Measurements from ENCODE around the gene RIN2. TPM values are rescaled to one million over a fixed set of nuclear protein-coding genes. Genes with fewer than 3 reads are reported as not detected.

The RIN2 gene
- total RNA-seq, 2 experiments from 2014 or later: 0.17 to 0.33 TPM

DNA sequence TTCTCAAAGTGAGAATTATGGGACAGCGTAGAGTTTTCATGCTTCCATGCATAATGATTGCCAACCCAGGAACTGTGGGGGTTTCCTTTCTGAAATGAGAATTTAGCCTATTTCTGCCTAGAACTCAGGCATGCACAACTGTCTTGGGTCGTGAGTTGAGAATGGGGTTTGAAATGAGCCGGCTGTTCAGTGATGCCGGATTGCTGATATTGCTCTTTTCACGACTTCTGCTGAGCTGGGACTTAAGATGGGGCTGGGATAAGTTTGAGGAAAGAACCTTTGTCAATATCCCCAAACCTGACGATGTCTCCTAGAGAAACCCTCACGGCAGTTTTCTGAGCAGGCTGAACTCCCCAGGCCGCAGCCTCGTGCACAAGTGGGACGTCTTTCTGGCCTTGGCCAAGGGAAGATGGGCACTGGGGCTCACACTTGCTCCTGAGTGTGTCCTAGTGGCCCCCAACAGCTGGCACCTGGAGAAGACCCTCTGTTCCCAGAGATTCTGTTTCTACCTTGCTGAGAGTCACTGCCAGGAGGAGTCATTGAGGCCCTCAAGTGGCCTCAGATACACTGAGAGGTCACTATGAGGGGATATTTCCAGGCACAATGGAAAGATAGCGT is 34.1 kb upstream of the RIN2 start:
- intact Hi-C loops (cut with DNase I, micrococcal nuclease): no loop called here
- H3K4me3 ChIP-seq (ENCODE audit: low read length): no peak overlapping the region
- H3K9me3 Mint-ChIP-seq: no peaks in the 10 kb centered on the region
- ATAC-seq (ENCODE audit: poor library complexity) (no peak), DNase-seq (no peak)
- no peaks in the 10 kb centered on the region for H3K4me1 ChIP-seq (ENCODE audit: insufficient read depth, low read length)
- H3K4me3 Mint-ChIP-seq: no peak overlapping the region
- H3K36me3 ChIP-seq (ENCODE audit: insufficient read depth, low read length): no peaks in the 10 kb centered on the region
- H3K27ac ChIP-seq (ENCODE audit: low read depth in 1 of 2, low read length in 2 of 2): no peak overlapping the region
- ChIA-PET CTCF (no interaction called here), POLR2A (no interaction called here)
- H3K9me3 ChIP-seq (ENCODE audit: control insufficient read depth in 1 of 2, insufficient read depth in 1 of 2, low read length in 2 of 2): no peaks in the 10 kb centered on the region
- no peaks in the 10 kb centered on the region for H3K27me3 Mint-ChIP-seq
- H3K27ac Mint-ChIP-seq: no peak overlapping the region
- no peaks in the 10 kb centered on the region for H3K36me3 Mint-ChIP-seq (ENCODE audit: low read depth)
- no peaks in the 10 kb centered on the region for H3K4me1 Mint-ChIP-seq (ENCODE audit: low read depth)
- TF ChIP-seq, protein P1, sequence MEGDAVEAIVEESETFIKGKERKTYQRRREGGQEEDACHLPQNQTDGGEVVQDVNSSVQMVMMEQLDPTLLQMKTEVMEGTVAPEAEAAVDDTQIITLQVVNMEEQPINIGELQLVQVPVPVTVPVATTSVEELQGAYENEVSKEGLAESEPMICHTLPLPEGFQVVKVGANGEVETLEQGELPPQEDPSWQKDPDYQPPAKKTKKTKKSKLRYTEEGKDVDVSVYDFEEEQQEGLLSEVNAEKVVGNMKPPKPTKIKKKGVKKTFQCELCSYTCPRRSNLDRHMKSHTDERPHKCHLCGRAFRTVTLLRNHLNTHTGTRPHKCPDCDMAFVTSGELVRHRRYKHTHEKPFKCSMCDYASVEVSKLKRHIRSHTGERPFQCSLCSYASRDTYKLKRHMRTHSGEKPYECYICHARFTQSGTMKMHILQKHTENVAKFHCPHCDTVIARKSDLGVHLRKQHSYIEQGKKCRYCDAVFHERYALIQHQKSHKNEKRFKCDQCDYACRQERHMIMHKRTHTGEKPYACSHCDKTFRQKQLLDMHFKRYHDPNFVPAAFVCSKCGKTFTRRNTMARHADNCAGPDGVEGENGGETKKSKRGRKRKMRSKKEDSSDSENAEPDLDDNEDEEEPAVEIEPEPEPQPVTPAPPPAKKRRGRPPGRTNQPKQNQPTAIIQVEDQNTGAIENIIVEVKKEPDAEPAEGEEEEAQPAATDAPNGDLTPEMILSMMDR (IDR thresholded peaks at IDR 0.05): no peak
- H3K27me3 ChIP-seq (ENCODE audit: control insufficient read depth in 1 of 2, insufficient read depth in 2 of 2, low read length in 2 of 2): no peaks in the 10 kb centered on the region

DNA sequence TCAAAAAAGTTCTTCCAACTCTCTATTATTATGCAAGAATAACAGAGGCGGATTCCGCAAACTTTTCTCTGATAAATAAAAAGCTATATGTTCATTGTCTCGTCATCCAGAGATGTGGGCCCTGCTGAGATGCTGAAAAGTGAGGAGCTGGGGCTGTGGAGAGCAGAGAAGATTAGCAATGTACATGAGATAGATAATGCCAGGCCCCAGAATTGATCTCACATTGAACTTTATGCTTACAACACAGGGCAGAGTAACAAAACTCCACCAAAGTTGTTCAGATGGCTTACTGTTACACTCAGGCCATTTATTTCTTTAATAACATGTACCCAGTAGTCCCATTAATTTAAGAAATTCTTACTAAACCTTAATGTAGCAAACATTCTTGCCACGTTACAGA is 32.7 kb upstream of the RIN2 start:
- Mint-ChIP-seq H3K27me3 (no peaks in the 10 kb centered on the region), H3K4me1 (ENCODE audit: low read depth) (no peaks in the 10 kb centered on the region), H3K9me3 (no peaks in the 10 kb centered on the region), H3K36me3 (ENCODE audit: low read depth) (no peaks in the 10 kb centered on the region), H3K4me3 (no peak overlapping the region), H3K27ac (no peak overlapping the region)
- DNase-seq: no peak
- POLR2A ChIA-PET: no interaction called here
- ATAC-seq (ENCODE audit: poor library complexity): no peak
- Histone ChIP-seq H3K27me3 (ENCODE audit: control insufficient read depth in 1 of 2, insufficient read depth in 2 of 2, low read length in 2 of 2) (no peaks in the 10 kb centered on the region), H3K4me1 (ENCODE audit: insufficient read depth, low read length) (no peaks in the 10 kb centered on the region), H3K36me3 (ENCODE audit: insufficient read depth, low read length) (no peaks in the 10 kb centered on the region), H3K27ac (ENCODE audit: low read depth in 1 of 2, low read length in 2 of 2) (no peak overlapping the region), H3K9me3 (ENCODE audit: control insufficient read depth in 1 of 2, insufficient read depth in 1 of 2, low read length in 2 of 2) (no peaks in the 10 kb centered on the region), H3K4me3 (ENCODE audit: low read length) (no peak overlapping the region)
- TF ChIP-seq, protein P1 (IDR thresholded peaks at IDR 0.05): no peak
- intact Hi-C loops (cut with DNase I, micrococcal nuclease): no loop called here
- CTCF ChIA-PET: no interaction called here

DNA sequence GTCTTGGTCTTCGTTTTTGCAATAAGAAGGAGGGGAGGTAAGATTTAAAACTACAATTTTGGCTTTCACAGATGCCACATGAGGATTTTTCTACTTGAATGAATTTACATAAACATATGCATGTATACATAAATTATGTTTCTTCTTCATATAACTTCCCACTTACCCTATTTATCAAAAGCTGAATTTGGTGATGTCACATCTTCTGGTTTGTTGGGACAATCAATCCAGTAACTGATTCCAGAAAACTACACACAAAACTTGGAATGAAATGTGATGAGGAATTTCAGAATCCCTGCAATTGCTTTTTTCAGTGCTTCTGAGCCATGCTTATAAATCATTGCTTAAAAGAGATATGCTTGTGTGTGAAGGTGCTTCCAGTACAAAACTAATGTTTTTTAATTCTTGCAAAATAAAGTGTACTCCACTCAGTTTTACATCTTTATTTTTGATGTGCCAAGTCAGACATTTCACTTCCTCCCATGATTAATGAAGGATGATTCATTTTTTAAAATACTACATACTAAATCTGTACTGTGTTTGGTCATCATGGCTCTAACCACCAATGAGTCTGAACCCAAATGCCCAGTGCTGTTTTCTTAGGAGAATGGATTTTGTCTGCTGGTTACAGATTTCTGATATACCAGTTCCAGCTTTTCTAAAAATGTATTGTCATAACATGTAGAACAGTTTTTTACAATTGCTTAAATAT is 32.1 kb upstream of the RIN2 start:
- ATAC-seq (ENCODE audit: poor library complexity) (no peak), DNase-seq (peak in 2 of 14 experiments; percentile 14 to 18)
- Mint-ChIP-seq H3K36me3 (ENCODE audit: low read depth) (no peaks in the 10 kb centered on the region), H3K4me3 (no peak overlapping the region), H3K27ac (no peak overlapping the region), H3K4me1 (ENCODE audit: low read depth) (no peaks in the 10 kb centered on the region), H3K27me3 (no peaks in the 10 kb centered on the region), H3K9me3 (no peaks in the 10 kb centered on the region)
- Histone ChIP-seq H3K27me3 (ENCODE audit: control insufficient read depth in 1 of 2, insufficient read depth in 2 of 2, low read length in 2 of 2) (peaks cover 0 to 2% of the 10 kb centered on the region in 2 experiments), H3K4me1 (ENCODE audit: insufficient read depth, low read length) (no peaks in the 10 kb centered on the region), H3K9me3 (ENCODE audit: control insufficient read depth in 1 of 2, insufficient read depth in 1 of 2, low read length in 2 of 2) (no peaks in the 10 kb centered on the region), H3K4me3 (ENCODE audit: low read length) (no peak overlapping the region), H3K27ac (ENCODE audit: low read depth in 1 of 2, low read length in 2 of 2) (no peak overlapping the region), H3K36me3 (ENCODE audit: insufficient read depth, low read length) (no peaks in the 10 kb centered on the region)
- TF ChIP-seq, protein P1 (IDR thresholded peaks at IDR 0.05): no peak
- ChIA-PET CTCF (no interaction called here), POLR2A (no interaction called here)
- intact Hi-C loops (cut with DNase I, micrococcal nuclease): no loop called here

All from CD4-positive, alpha-beta T cell (primary cell).